WTC11 (cell line): ENCODE measurements around the gene KCND3.

Source experiments
- FOXK1 ChIP-seq: sonication (generic); formaldehyde crosslinking; IDR thresholded peaks from 2 replicates; pipeline ENCODE4 v1.8.0; 2022; ENCODE audit warnings: mild to moderate bottlenecking, moderate library complexity, missing genetic modification reagents
- TCF7 ChIP-seq: sonication (generic); formaldehyde crosslinking; IDR thresholded peaks from 2 replicates; pipeline ENCODE4 v1.8.0; 2022; ENCODE audit warnings: mild to moderate bottlenecking, low read depth, missing genetic modification reagents, moderate library complexity
- TF ChIP-seq, protein P1 (sequence below): fragments of 200-600 bp; IDR thresholded peaks from 2 replicates; pipeline ENCODE4 v1.8.0; 2022; ENCODE audit warnings: antibody characterized with exemption
- TF ChIP-seq, protein P2 (sequence below): sonication (generic); formaldehyde crosslinking; IDR thresholded peaks from 2 replicates; pipeline ENCODE4 v1.8.0; 2022; ENCODE audit warnings: mild to moderate bottlenecking, missing genetic modification reagents
- TF ChIP-seq, protein P3 (sequence below): sonication (generic); formaldehyde crosslinking; IDR thresholded peaks from 2 replicates; pipeline ENCODE4 v1.8.1; 2022; ENCODE audit warnings: low read depth, missing genetic modification reagents, borderline replicate concordance

DNA sequence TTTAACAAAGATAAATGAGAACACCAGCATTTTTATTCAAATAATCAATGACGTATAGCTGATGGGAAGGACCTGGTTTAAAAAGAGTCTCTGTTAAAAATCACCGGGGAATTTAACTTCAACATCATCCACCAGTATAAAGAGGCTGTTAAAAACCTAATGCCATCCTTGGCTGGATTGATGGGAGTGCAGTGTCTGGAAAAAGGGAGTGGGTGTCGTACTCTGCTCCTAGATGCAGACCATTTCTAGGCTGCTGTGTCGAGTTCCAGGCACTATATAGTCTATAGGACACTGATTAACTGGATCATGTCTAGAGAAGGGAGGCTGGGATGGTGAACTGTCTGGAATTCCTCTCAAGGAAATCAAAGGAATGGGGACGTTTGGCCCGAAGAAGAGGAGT is 197.7 kb downstream of the KCND3 start:
- TF ChIP-seq, protein P1, sequence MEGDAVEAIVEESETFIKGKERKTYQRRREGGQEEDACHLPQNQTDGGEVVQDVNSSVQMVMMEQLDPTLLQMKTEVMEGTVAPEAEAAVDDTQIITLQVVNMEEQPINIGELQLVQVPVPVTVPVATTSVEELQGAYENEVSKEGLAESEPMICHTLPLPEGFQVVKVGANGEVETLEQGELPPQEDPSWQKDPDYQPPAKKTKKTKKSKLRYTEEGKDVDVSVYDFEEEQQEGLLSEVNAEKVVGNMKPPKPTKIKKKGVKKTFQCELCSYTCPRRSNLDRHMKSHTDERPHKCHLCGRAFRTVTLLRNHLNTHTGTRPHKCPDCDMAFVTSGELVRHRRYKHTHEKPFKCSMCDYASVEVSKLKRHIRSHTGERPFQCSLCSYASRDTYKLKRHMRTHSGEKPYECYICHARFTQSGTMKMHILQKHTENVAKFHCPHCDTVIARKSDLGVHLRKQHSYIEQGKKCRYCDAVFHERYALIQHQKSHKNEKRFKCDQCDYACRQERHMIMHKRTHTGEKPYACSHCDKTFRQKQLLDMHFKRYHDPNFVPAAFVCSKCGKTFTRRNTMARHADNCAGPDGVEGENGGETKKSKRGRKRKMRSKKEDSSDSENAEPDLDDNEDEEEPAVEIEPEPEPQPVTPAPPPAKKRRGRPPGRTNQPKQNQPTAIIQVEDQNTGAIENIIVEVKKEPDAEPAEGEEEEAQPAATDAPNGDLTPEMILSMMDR = no peak
- TF ChIP-seq, protein P2, sequence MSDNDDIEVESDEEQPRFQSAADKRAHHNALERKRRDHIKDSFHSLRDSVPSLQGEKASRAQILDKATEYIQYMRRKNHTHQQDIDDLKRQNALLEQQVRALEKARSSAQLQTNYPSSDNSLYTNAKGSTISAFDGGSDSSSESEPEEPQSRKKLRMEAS (CRISPR knock-in tag) = no peak
- TF ChIP-seq FOXK1 (no peak), TCF7 (no peak)
- TF ChIP-seq, protein P3, sequence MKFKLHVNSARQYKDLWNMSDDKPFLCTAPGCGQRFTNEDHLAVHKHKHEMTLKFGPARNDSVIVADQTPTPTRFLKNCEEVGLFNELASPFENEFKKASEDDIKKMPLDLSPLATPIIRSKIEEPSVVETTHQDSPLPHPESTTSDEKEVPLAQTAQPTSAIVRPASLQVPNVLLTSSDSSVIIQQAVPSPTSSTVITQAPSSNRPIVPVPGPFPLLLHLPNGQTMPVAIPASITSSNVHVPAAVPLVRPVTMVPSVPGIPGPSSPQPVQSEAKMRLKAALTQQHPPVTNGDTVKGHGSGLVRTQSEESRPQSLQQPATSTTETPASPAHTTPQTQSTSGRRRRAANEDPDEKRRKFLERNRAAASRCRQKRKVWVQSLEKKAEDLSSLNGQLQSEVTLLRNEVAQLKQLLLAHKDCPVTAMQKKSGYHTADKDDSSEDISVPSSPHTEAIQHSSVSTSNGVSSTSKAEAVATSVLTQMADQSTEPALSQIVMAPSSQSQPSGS = no peak
